H1 (cell line): Measurements from ENCODE around the gene LOX. TPM values are rescaled to one million over a fixed set of nuclear protein-coding genes. Genes with fewer than 3 reads are reported as not detected.

Experiments used
- CTCF ChIA-PET: fragments of 300-600 bp; sonication (Branson Sonifier 250); formaldehyde crosslinking; loops from one replicate; lab custom pipeline; 2021; ENCODE audit not compliant: partially characterized antibody; lab: Charles Lee
- POLR2A ChIA-PET: fragments of 300-600 bp; sonication (Branson Sonifier 250); formaldehyde crosslinking; loops from one replicate; lab custom pipeline; 2021; ENCODE audit warnings: inconsistent platforms; ENCODE audit not compliant: partially characterized antibody; lab: Charles Lee
- DNase-seq, 2 experiments: peaks; one replicate each; pipeline versions ENCODE4 v3.0.0 to v3.0.0-alpha.2; 2010 to 2022; ENCODE audit warnings: low spot score in 2 of 2, low read depth in 1 of 2, mixed read lengths in 1 of 2
- FAIRE-seq: peaks from 2 replicates; lab custom pipeline; 2011; peaks lifted over from hg19 to GRCh38; lab: Jason Lieb, UNC
- H2AFZ ChIP-seq: 2 replicates; pipeline ENCODE4 v1.8.1; 2012; ENCODE audit warnings: low read length, inconsistent platforms
- H2AK5ac ChIP-seq: 2 replicates; pipeline ENCODE4 v1.6.1; 2013; ENCODE audit warnings: low read depth, low read length
- H2BK120ac ChIP-seq: replicated peaks from 2 replicates; pipeline ENCODE3; 2013; ENCODE audit warnings: low read depth, low read length, inconsistent platforms
- H2BK12ac ChIP-seq: 2 replicates; pipeline ENCODE4 v1.6.1; 2013; ENCODE audit warnings: low read depth, low read length
- H2BK15ac ChIP-seq: 2 replicates; pipeline ENCODE4 v1.6.1; 2013; ENCODE audit warnings: low read length
- H2BK20ac ChIP-seq: 2 replicates; pipeline ENCODE4 v1.6.1; 2013; ENCODE audit warnings: low read length
- H2BK5ac ChIP-seq: 2 replicates; pipeline ENCODE4 v1.6.1; 2013; ENCODE audit warnings: low read depth, low read length
- H3K14ac ChIP-seq: 2 replicates; pipeline ENCODE4 v1.6.1; 2013; ENCODE audit warnings: inconsistent platforms; ENCODE audit not compliant: insufficient read length
- H3K18ac ChIP-seq: 2 replicates; pipeline ENCODE4 v1.6.1; 2013; ENCODE audit warnings: low read length; ENCODE audit errors: extremely low read depth
- H3K23ac ChIP-seq: 2 replicates; pipeline ENCODE4 v1.6.1; 2013; ENCODE audit warnings: inconsistent platforms; ENCODE audit not compliant: insufficient read length
- H3K23me2 ChIP-seq: 2 replicates; pipeline ENCODE4 v1.6.1; 2013; ENCODE audit warnings: low read depth, low read length
- H3K27ac ChIP-seq: 2 replicates; pipeline ENCODE4 v1.6.1; 2011; ENCODE audit warnings: low read depth, low read length, inconsistent platforms
- H3K27me3 ChIP-seq, 4 experiments: replicated peaks in 1 of 4; 1 replicate in 1 of 4; 2 replicates in 3 of 4; pipeline versions ENCODE4 v1.6.1 to v1.8.1; 2011 to 2013; ENCODE audit warnings: low read length in 3 of 4, mild to moderate bottlenecking in 3 of 4, inconsistent platforms in 2 of 4, mixed read lengths in 2 of 4, moderate library complexity in 1 of 4; ENCODE audit not compliant: control insufficient read depth in 3 of 4, insufficient read depth in 3 of 4; ENCODE audit errors: extremely low read depth in 1 of 4
- H3K36me3 ChIP-seq, 4 experiments: 2 replicates each; pipeline versions ENCODE4 v1.6.1 to v1.8.1; 2011 to 2013; ENCODE audit warnings: mild to moderate bottlenecking in 4 of 4, low read length in 3 of 4, moderate library complexity in 2 of 4, control low read depth in 1 of 4, inconsistent platforms in 1 of 4; ENCODE audit not compliant: insufficient read depth in 4 of 4, control insufficient read depth in 2 of 4
- H3K4ac ChIP-seq: replicated peaks from 2 replicates; pipeline ENCODE3; 2013; ENCODE audit warnings: low read length, low read depth, mixed read lengths, inconsistent platforms; ENCODE audit not compliant: insufficient read length
- H3K4me1 ChIP-seq, 4 experiments: replicated peaks in 1 of 4; 1 replicate in 1 of 4; 2 replicates in 3 of 4; pipeline versions ENCODE4 v1.6.1 to v1.8.1; 2011 to 2013; ENCODE audit warnings: low read length in 3 of 4, inconsistent platforms in 2 of 4, mixed read lengths in 1 of 4; ENCODE audit not compliant: insufficient read depth in 4 of 4, control insufficient read depth in 3 of 4
- H3K4me2 ChIP-seq, 2 experiments: 2 replicates each; pipeline versions ENCODE4 v1.6.1 to v1.8.1; 2011 to 2013; ENCODE audit warnings: low read depth in 2 of 2, low read length in 2 of 2, control low read depth in 1 of 2, inconsistent platforms in 1 of 2, mild to moderate bottlenecking in 1 of 2; ENCODE audit not compliant: insufficient read depth in 1 of 2
- H3K4me3 ChIP-seq, 4 experiments: fragments of 200-600, 300-600 bp in 1 of 4; sonication (generic), shearing (Covaris generic), sonication (Bioruptor Twin) in 1 of 4; 2 replicates each; pipeline versions ENCODE4 v1.5.1 to v1.8.1; 2011 to 2016; ENCODE audit warnings: low read length in 4 of 4, low read depth in 3 of 4, control low read depth in 2 of 4, inconsistent platforms in 2 of 4, mild to moderate bottlenecking in 2 of 4, mixed read lengths in 1 of 4, moderate library complexity in 1 of 4; ENCODE audit not compliant: insufficient read depth in 2 of 4; ENCODE audit errors: extremely low read depth in 1 of 4
- H3K56ac ChIP-seq: replicated peaks from 2 replicates; pipeline ENCODE3; 2013; ENCODE audit warnings: low read depth, mild to moderate bottlenecking, mixed read lengths, low read length, inconsistent platforms; ENCODE audit not compliant: insufficient read length
- H3K79me1 ChIP-seq: 2 replicates; pipeline ENCODE4 v1.6.1; 2013; ENCODE audit warnings: low read depth, low read length, control low read depth
- H3K79me2 ChIP-seq, 2 experiments: 2 replicates each; pipeline versions ENCODE4 v1.6.1 to v1.8.1; 2012 to 2013; ENCODE audit warnings: low read length in 2 of 2, mild to moderate bottlenecking in 2 of 2, inconsistent platforms in 1 of 2; ENCODE audit not compliant: insufficient read depth in 2 of 2, control insufficient read depth in 1 of 2
- H3K9ac ChIP-seq, 4 experiments: replicated peaks in 1 of 4; 1 replicate in 1 of 4; 2 replicates in 3 of 4; pipeline versions ENCODE4 v1.6.1 to v1.8.1; 2011 to 2013; ENCODE audit warnings: low read depth in 3 of 4, low read length in 3 of 4, control low read depth in 2 of 4, mild to moderate bottlenecking in 2 of 4, moderate library complexity in 2 of 4, inconsistent platforms in 1 of 4; ENCODE audit errors: extremely low read depth in 1 of 4
- H3K9me3 ChIP-seq, 2 experiments: 2 replicates each; pipeline versions ENCODE4 v1.6.1 to v1.8.1; 2012 to 2013; ENCODE audit warnings: mild to moderate bottlenecking in 2 of 2, moderate library complexity in 2 of 2, control low read depth in 1 of 2, inconsistent platforms in 1 of 2, low read depth in 1 of 2, low read length in 1 of 2, mixed read lengths in 1 of 2; ENCODE audit not compliant: insufficient read depth in 2 of 2
- H4K20me1 ChIP-seq, 2 experiments: replicated peaks in 1 of 2; 2 replicates each; pipeline versions ENCODE3 to v1.8.1; 2011 to 2013; ENCODE audit warnings: inconsistent platforms in 2 of 2, low read length in 2 of 2, mild to moderate bottlenecking in 1 of 2; ENCODE audit not compliant: insufficient read depth in 2 of 2, control insufficient read depth in 1 of 2
- H4K5ac ChIP-seq: 2 replicates; pipeline ENCODE4 v1.6.1; 2013; ENCODE audit warnings: low read length, low read depth, mixed read lengths, inconsistent platforms; ENCODE audit not compliant: insufficient read length
- H4K8ac ChIP-seq: 2 replicates; pipeline ENCODE4 v1.8.0; 2013; ENCODE audit warnings: mild to moderate bottlenecking, moderate library complexity, low read length, inconsistent platforms; ENCODE audit not compliant: insufficient read depth; ENCODE audit errors: extremely low read depth
- H4K91ac ChIP-seq: replicated peaks from 2 replicates; pipeline ENCODE3; 2013; ENCODE audit warnings: low read length, mixed read lengths, inconsistent platforms; ENCODE audit not compliant: insufficient read length
- ASH2L ChIP-seq: fragments of 200-600, 300-600 bp; sonication (generic); IDR thresholded peaks from one replicate; pipeline ENCODE4 v1.7.1; 2017; ENCODE audit warnings: low read length
- CEBPB ChIP-seq: IDR thresholded peaks from 2 replicates; pipeline ENCODE4 v1.6.1; 2012; ENCODE audit warnings: low read depth, low read length
- HDAC2 ChIP-seq, 2 experiments: fragments of 300-600 bp in 1 of 2; sonication (generic) in 1 of 2; IDR thresholded peaks; 2 replicates each; pipeline ENCODE4 v1.6.1; 2011 to 2012; ENCODE audit warnings: low read depth in 2 of 2, low read length in 2 of 2, mild to moderate bottlenecking in 2 of 2, moderate library complexity in 2 of 2, borderline replicate concordance in 1 of 2, inconsistent platforms in 1 of 2
- NRF1 ChIP-seq: IDR thresholded peaks from 2 replicates; pipeline ENCODE4 v1.6.1; 2011; ENCODE audit warnings: mild to moderate bottlenecking, low read depth, low read length, improper control_type of control experiment
- TAF7 ChIP-seq: optimal IDR thresholded peaks from 2 replicates; pipeline ENCODE3; 2011; ENCODE audit warnings: low read depth, mild to moderate bottlenecking, inconsistent platforms, low read length, moderate library complexity, borderline replicate concordance
- TCF12 ChIP-seq: IDR thresholded peaks from 2 replicates; pipeline ENCODE4 v1.6.1; 2011; ENCODE audit warnings: low read depth, mild to moderate bottlenecking, low read length
- YY1 ChIP-seq: IDR thresholded peaks from 2 replicates; pipeline ENCODE4 v1.6.1; 2011; ENCODE audit warnings: low read depth, mild to moderate bottlenecking, low read length
- WGBS, 2 experiments: shearing (Covaris generic) in 1 of 2; methylation state at CpG; one replicate each; pipeline versions ENCODE4 v1.1.6 to v1.1.7; 2013 to 2015; ENCODE audit warnings: low lambda C conversion rate in 2 of 2, mixed read lengths in 2 of 2, inconsistent platforms in 1 of 2, low coverage in 1 of 2, missing lambda C conversion rate in 1 of 2; ENCODE audit not compliant: insufficient replicate concordance in 2 of 2, insufficient coverage in 1 of 2, insufficient read length in 1 of 2; ENCODE audit errors: extremely low coverage in 1 of 2, missing lambda C conversion rate in 1 of 2; 5-methylcytosine and 5-hydroxymethylcytosine counted together
- polyA plus RNA-seq, 7 experiments: library from polyadenylated mRNA; depleted of rRNA in 3 of 7; stranded (reverse) in 5 of 7; unstranded in 2 of 7; fragments of >200 nt in 5 of 7; fragments of 200-250 nt in 2 of 7; gene quantifications; 1 replicate in 5 of 7; 2 replicates in 1 of 7; 4 replicates in 1 of 7; pipeline versions ENCODE4 v1.2.1 to v1.2.3, GENCODE V29; 2011 to 2013; ENCODE audit warnings: missing spikeins in 2 of 7, mixed read lengths in 2 of 7
- total RNA-seq: library from RNA; stranded (reverse); fragmentation: NEBNext Ultra II Directional; extraction: Animal tissue kit (Norgen Biotek cat#: 25700); gene quantifications from 2 replicates; pipeline ENCODE4 v1.2.1, GENCODE V29; 2021
- TF ChIP-seq, protein P1 (sequence below): IDR thresholded peaks from 2 replicates; pipeline ENCODE4 v1.6.1; 2012; ENCODE audit warnings: inconsistent platforms

Gene LOX
- total and polyA plus RNA-seq, 2 of the 8 experiments (the other 6 are each of a cell fraction or from before 2014, with no cell fraction given) = 1.1 to 2.2 TPM

DNA sequence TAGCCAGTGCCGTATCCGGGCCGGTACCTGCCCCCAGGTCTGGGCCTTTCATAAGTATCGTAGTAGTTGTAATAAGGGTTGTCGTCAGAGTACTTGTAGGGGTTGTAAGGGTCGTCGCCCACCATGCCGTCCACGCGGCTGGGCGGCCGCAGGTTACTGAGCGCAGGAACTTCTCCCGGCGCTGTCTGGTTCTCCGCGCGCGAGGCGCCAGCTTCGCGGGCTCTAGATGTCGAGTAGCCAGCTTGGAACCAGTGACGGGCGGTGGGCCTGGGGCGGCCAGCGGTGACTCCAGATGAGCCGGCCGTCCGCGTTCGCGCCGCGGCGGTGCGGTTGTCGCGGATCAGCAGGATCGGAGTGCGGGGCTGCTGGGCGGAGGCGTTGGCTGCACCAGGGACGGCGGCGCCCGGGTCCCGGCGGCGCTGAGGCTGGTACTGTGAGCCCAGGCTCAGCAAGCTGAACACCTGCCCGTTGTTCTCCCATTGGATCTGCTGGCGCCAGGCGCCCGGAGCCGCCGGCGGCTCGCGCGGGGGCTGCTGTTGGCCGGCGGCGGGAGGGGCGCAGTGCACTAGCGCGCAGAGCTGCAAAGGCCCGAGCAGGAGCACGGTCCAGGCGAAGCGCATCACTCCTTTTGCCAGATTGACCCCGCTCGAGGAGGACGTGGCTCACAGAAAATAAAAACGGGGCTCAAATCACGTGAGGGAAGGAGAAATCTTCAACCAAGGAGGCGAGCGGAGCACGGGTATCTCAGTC is 518 bp downstream of the LOX start:
- H2BK20ac ChIP-seq = no peak overlapping the region
- H2BK12ac ChIP-seq = peak overlapping the region; percentile 93
- no peak overlapping the region for H3K14ac ChIP-seq
- H2BK5ac ChIP-seq = peak overlapping the region; percentile 63; the same call in 1 of the 2 replicates
- WGBS, 2 experiments = 2% methylated on average over 63 of the region's 78 CpGs; no CpG with 5 or more reads in 1 of the 2 experiments
- H3K23me2 ChIP-seq = peaks cover 17% of the 10 kb centered on the region
- peak overlapping the region; percentile 1 for H3K56ac ChIP-seq
- H3K9me3 ChIP-seq = no peaks in the 10 kb centered on the region
- peaks cover 0 to 9% (median 3%) of the 10 kb centered on the region in 4 experiments; a peak in 5 of 7 replicates for H3K4me1 ChIP-seq
- no peak overlapping the region for H2AK5ac ChIP-seq
- H2BK120ac ChIP-seq = no peak overlapping the region
- H3K36me3 ChIP-seq = no peaks in the 10 kb centered on the region
- H3K23ac ChIP-seq = no peak overlapping the region
- no peak overlapping the region for H3K27ac ChIP-seq
- no peaks in the 10 kb centered on the region for H3K79me1 ChIP-seq
- no peak overlapping the region for H2BK15ac ChIP-seq
- peak overlapping the region; percentile 43 to 79 (median 65) for H3K4me3 ChIP-seq
- H4K5ac ChIP-seq = no peak overlapping the region
- H4K20me1 ChIP-seq = no peaks in the 10 kb centered on the region
- peak overlapping the region; percentile 97 for H2AFZ ChIP-seq
- peak overlapping the region; percentile 62 for H3K18ac ChIP-seq
- ChIA-PET CTCF (interaction anchor here (0.6 to 3.0 kb wide), 13 partner anchors 10 to 1570 kb away, joined by 3 to 9 read pairs (median 4); no protein-coding TSS in a partner anchor), POLR2A (interaction anchor here (0.5 to 1.9 kb wide), 7 partner anchors 8 to 1255 kb away, joined by 3 to 6 read pairs (median 3); partner anchors contain the start of gene SRFBP1)
- peak overlapping the region; percentile 42 to 58 (median 50) for H3K9ac ChIP-seq
- H3K27me3 ChIP-seq = peaks cover 2 to 29% (median 22%) of the 10 kb centered on the region in 4 experiments
- no peak for FAIRE-seq
- DNase-seq = peak in 1 of 2 experiments; percentile 82
- H4K8ac ChIP-seq = peak overlapping the region; percentile 95
- H3K79me2 ChIP-seq = no peaks in the 10 kb centered on the region
- H4K91ac ChIP-seq = no peak overlapping the region
- H3K4ac ChIP-seq = no peak overlapping the region
- H3K4me2 ChIP-seq = peak overlapping the region; percentile 89 to 100
- TF ChIP-seq CEBPB = no peak
- TF ChIP-seq YY1 = no peak
- TF ChIP-seq, protein P1, sequence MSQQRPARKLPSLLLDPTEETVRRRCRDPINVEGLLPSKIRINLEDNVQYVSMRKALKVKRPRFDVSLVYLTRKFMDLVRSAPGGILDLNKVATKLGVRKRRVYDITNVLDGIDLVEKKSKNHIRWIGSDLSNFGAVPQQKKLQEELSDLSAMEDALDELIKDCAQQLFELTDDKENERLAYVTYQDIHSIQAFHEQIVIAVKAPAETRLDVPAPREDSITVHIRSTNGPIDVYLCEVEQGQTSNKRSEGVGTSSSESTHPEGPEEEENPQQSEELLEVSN = peak; percentile 55
- no peak for TF ChIP-seq TAF7
- TF ChIP-seq NRF1 = no peak
- TF ChIP-seq TCF12 = no peak
- no peak; a peak in 1 of 4 replicates for TF ChIP-seq HDAC2 (IDR thresholded peaks at IDR 0.05; ENCODE audit: borderline replicate concordance in 1 of 2, low read depth in 2 of 2, low read length in 2 of 2)
- peak; percentile 80 for TF ChIP-seq ASH2L
